GM21390 (cell line): ENCODE measurements around the gene ZRANB3.
"Not testable (repeated sequence)": the region's sequence is repeated elsewhere in the genome, so short reads cannot be mapped to it uniquely, and the experiment has no call there.

Experiments used
- ATAC-seq: cut with Tn5 transposase; IDR thresholded peaks from one replicate; pipeline ENCODE4 v1.9.1; 2021; ENCODE audit not compliant: unreplicated experiment

ZRANB3 gene

DNA sequence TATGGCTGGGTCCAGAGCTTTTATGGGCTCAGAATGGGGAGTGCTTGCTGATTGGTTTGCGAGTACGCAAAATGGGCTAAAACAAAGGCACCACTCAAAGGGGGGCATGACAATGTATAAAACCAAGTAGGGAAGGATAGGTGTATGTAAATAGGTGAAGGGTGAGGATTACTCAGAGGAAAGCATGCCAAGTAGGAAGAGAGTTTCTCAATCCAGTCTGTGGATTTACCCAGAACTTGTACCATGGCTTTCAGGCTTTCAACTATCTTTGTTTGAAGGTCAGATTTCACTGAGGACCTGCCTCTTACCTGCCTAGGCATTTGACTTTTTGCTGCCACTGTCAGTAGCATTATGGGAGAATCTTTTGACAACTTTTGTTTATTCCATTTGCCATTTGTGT is 386.7 kb downstream of the ZRANB3 start:
- no peak for ATAC-seq

DNA sequence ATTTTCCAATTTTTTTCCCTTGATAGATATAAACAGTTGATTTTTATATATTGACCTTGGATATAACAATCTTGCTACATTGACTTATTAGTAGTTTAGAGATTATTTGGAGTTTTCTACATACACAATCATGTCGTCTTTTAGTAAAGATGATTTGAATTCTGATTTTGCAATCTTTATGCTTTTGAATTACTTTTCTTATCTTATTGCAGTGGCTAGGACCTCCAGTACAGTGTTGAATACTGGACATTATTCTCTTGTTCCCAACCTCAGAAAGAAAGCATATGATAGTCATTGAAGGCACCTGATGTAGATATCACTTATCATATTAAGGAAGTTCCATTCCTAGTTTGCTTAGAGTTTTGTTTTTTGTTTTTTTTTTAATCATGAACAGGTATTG is 388.7 kb downstream of the ZRANB3 start:
- no peak for ATAC-seq

DNA sequence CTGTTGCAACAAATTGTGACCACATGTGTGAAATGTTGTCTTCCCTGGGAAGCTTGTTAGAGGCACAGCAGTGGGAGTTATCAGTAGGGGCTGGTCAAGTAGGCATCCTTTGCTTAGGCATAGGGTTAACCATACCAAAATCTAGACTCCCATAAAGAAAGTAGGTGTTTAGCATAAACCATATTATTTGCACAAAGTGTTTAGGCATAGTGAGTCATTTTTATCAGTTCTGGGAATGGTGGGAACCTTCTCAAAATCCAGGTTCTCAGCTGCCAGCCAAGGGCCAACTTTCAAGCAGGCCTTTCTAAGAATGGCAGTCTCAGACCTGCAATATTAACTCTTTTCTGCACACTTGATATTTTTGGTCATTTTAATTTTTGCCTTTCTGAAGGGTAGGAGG is 390.4 kb downstream of the ZRANB3 start:
- no peak for ATAC-seq

DNA sequence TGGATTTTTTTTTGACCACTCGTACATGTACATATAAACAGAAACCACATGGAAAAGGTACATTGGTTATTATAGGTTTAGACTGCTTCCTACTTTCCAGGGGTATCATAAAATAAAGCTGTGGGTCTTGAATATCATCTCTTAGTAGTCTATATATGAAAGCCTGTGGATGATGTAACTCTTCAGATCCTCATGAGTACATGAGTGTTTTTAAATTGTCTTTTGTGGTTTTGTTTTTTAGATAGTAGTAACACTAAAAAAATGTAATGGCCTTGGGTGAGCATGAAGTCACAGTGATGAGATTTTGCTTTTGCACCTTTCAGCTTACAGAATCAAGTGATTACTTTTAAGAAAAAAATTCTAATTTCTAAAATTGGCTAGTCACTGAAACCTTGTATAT is 398.7 kb downstream of the ZRANB3 start:
- ATAC-seq: no peak

- ATAC-seq: no peak
Observed at GRCh38 chr2:135130751-135131150, 400.3 kb downstream of the ZRANB3 start.

DNA sequence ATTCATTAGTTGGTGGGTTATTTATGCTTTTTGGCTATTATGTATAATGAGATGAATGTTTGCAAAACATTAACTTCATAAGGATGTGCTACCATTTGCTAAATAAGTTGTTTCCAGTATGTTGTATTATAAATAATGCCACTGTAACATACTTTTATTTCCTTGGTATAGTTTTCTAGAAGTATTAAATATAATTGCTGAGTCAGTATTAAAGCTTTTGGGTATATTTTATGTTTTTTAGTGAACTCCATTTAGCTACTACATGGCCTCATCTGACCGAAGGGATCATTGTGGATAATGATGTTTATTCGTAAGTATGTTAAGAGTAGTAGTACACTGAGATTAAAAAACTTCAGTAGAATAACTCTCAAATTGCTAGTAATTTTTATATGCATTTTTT is 405.1 kb downstream of the ZRANB3 start:
- no peak for ATAC-seq

DNA sequence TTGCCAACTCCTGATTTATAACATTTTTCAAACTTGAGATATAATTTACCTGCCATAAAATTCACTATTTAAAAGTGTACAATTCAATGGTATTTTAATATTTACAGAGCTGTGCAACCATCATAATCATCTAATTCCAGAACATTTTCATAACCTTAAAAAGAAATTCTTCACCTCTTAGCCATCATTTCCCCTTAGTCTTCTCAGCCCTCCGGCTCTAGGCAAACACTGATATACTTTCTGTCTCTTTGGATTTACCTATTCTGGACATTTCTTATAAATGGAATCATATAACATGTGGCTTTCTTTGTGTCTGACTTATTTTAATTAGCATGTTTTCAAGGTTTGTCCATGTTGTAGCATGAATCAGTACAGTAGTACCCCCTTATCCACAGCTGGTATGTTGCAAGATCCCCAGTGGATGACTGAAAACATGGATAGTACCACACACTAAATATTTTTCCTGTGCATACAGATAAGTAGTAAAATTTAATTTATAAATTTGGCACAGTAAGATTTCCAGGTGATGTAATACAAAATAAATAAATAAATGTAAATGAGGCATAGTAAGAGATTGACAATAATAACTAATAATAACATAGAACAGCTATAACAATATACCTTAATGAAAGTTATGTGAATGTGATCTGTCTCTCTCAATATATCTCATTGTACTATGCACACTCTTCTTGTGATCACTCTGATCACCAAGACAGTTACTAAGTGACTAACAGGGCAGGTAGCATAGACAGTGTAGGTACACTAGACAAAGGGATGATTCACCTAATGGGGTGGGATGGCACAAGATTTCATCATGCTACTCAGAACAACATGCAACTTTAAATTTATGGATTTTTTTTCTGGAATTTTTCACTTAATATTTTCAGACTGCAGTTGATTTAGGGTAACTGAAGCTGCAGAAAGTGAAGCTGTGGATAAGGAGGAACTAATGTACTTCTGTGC is 405.8 kb downstream of the ZRANB3 start:
- no peak for ATAC-seq

GRCh38 chr2:135121658-135122039 is 409.4 kb downstream of the ZRANB3 start:
- ATAC-seq: not testable (repeated sequence)

DNA sequence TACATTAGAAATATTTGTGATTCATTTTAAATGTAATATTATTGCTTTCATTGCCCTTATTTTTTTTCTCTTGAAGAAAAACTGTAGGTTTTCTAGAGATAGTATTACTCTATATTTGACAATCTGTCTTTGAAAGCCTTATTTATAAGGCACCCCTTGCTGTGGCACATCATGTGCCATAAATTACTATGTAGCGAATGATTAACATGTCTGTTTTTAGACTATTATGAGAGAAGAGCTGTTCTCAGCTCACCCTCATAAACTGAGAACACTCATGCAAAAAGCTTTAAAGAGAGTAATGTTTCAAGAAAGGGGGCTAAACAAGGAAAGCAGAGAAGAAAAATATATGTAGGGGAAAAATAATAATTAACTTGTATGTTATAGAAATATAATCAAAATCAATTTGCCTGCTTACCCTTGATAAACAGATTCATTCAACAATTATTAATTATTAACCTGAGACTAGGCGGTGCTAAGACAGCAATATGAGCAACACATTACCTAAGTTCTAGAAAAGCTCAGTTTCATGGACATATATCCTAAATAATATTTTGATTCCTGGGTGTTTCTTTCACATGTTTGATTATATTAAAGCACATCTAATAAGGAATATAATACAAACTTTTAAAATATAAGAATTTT is 409.9 kb downstream of the ZRANB3 start:
- ATAC-seq: no peak

DNA sequence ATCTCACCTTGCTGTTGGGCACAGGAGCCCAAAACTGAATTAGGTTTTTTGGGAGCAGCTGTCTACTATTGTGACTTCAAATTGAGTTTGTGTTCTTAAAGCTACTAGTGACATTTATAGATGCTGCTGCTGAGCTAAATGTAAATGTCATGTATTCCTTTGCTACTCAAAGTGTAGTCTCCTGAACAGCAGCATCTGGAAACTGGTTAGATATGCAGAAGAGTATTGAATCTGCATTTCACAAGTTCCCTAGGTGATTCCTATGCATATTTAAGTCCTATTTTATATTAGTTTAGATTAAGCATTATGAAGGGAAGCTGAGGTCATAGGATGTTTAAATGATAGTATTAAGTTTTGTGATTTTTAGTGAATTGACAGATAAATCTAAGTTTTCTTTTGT is 411.4 kb downstream of the ZRANB3 start:
- ATAC-seq: no peak

GRCh38 chr2:135113322-135113721 is 417.7 kb downstream of the ZRANB3 start:
- no peak for ATAC-seq

- not testable (repeated sequence) for ATAC-seq
Observed at GRCh38 chr2:135105513-135106316, 425.3 kb downstream of the ZRANB3 start.

- ATAC-seq: no peak
Observed at GRCh38 chr2:135103843-135104242, 427.2 kb downstream of the ZRANB3 start.

DNA sequence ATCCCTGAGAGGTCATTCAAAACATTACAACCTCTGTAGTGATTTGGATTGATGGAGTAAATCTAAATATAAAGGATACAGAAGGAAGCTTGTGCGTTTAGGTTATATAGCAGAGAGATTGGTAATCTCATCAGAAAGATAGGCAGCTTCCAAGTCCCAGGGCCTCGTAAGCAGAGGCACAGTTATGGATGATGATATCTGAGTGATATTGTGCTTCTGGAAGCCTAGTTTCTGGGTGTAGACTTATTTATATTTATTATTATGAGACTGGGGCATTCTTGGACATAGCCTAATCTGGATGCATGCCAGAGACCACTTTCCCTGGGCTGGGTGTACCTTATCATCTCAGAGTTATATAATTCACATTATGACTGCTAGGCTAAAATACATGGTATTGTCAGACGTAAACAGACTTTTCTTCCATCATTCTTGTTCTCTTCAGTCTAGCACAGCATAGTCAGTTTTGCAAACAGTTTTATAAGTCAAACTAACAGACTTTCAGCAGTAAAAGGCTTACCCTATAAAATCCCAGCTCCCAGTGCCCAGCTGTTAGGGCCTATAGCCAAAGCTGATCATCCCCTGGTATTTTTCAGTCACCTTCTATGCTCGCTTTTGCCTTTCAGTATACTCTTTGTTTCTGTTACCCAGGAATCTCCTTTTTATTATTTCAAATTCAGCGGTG is 431.1 kb downstream of the ZRANB3 start:
- no peak for ATAC-seq

GRCh38 chr2:135097532-135098231 is 433.3 kb downstream of the ZRANB3 start:
- no peak for ATAC-seq

DNA sequence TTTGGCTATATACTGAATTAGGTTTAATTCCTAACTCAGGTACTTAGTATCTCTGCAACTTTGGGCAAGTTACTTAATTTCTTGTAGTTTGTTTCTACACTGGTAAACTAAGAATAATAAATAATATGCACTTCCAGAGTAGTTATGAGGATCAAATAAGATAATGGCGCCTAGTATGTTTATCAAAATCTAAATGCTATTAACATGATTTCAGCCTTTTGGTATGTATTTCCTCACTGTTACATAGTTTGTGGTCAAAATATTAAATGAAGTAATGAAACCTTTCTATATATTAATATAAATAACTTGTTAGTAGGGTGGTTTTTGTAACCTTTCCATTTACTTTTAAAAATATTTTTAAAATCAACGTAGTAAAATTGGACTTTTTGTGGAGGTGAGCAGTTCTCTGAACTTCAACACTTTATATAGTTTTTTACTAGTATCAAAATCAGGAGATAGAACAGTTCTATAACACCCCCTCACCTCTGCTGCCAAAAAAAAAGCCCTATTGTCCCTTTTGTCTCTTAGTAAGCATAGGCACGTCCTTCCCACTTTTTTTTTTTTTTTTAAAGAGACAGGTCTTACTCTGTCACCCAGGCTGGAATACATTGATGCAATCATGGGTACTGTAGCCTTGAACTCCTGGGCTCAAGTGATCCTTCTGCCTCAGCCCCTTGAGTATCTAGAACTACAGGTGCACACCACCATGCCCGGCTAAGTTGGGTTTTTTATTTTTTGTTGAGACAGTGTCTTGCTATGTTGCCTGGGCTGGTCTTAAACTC is 434.2 kb downstream of the ZRANB3 start:
- no peak for ATAC-seq

GRCh38 chr2:135095591-135095990 is 435.4 kb downstream of the ZRANB3 start:
- no peak for ATAC-seq

DNA sequence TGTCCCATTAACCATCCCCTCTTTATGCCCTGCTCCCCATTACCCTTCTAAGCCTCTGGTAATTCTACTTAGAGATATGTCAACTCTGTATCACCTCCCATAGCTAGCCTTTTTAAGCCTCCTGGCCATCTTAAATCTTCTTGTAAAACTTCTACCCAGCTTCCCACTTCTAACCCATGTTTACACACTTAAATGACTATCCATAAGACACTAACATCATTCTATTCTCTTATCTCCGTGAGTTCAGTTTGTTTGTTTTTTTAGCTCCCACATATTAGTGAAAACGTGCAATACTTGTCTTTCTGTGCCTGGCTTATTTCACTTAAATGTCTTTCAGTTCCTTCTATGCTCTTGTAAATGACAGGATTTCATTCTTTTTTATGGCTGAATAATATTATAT is 436.5 kb downstream of the ZRANB3 start:
- ATAC-seq: no peak

- no peak for ATAC-seq
Observed at GRCh38 chr2:135093670-135094330, 437.2 kb downstream of the ZRANB3 start.
